ENCODE results near the gene CPLX4.

DNA sequence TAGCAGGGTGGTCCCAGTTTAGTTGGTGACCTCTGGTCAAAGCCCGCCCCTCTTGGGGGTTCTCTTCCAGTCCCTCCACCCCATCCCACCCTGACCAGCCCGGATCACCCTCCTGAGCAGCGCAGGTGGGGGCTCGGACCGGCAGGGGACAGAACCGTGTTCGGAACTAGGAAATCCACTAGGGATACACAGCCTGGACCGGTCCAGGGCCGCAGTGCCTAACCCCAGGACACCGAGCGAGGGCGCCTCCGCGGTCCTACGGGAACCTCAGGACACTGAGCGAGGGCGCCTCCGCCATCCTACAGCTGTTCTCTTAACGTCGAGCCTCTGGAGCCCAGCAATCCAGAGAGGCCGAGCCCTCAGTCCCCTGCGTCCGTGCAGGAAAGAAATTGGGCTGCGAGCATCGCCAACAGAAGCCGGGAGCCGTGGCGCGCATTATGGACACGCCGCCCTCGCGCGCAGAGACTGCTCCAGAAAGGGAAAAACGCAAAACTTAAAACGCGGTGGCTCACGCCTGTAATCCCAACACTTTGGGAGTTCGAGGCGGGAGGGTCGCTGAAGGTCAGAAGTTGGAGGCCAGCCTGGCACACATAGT lies 53.7 kb downstream of the CPLX4 start:
- TF ChIP-seq, protein P1, sequence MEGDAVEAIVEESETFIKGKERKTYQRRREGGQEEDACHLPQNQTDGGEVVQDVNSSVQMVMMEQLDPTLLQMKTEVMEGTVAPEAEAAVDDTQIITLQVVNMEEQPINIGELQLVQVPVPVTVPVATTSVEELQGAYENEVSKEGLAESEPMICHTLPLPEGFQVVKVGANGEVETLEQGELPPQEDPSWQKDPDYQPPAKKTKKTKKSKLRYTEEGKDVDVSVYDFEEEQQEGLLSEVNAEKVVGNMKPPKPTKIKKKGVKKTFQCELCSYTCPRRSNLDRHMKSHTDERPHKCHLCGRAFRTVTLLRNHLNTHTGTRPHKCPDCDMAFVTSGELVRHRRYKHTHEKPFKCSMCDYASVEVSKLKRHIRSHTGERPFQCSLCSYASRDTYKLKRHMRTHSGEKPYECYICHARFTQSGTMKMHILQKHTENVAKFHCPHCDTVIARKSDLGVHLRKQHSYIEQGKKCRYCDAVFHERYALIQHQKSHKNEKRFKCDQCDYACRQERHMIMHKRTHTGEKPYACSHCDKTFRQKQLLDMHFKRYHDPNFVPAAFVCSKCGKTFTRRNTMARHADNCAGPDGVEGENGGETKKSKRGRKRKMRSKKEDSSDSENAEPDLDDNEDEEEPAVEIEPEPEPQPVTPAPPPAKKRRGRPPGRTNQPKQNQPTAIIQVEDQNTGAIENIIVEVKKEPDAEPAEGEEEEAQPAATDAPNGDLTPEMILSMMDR (IDR thresholded peaks at IDR 0.05): no peak
- no peak for TF ChIP-seq EZH2 (IDR thresholded peaks at IDR 0.05; ENCODE audit: borderline replicate concordance, insufficient read depth, low read depth, low read length, poor library complexity, severe bottlenecking)

Data from B cell (primary cell).